Endodermal cell (in vitro differentiated cells): ENCODE data around the gene ULBP2. TPM values are rescaled to one million over a fixed set of nuclear protein-coding genes. Genes with fewer than 3 reads are reported as not detected.
"Not testable (repeated sequence)": the region's sequence is repeated elsewhere in the genome, so short reads cannot be mapped to it uniquely, and the experiment has no call there.

ENCODE experiments used
- DNase-seq: peaks from one replicate; pipeline ENCODE4 v3.0.0-alpha.2; 2017
- H3K27ac ChIP-seq: 2 replicates; pipeline ENCODE4 v1.5.1; 2013; ENCODE audit warnings: mild to moderate bottlenecking, low read depth, low read length, moderate library complexity
- H3K27me3 ChIP-seq: 2 replicates; pipeline ENCODE4 v1.6.1; 2013; ENCODE audit warnings: mild to moderate bottlenecking, low read length, moderate library complexity; ENCODE audit not compliant: insufficient read depth, control insufficient read depth, poor library complexity, severe bottlenecking
- H3K36me3 ChIP-seq: 2 replicates; pipeline ENCODE4 v1.7.0; 2013; ENCODE audit warnings: mild to moderate bottlenecking, low read length, moderate library complexity; ENCODE audit not compliant: control insufficient read depth, insufficient read depth
- H3K4me1 ChIP-seq: one replicate; pipeline ENCODE4 v1.7.0; 2013; ENCODE audit warnings: low read length; ENCODE audit not compliant: control insufficient read depth, insufficient read depth
- H3K4me3 ChIP-seq: 2 replicates; pipeline ENCODE4 v1.5.1; 2013; ENCODE audit warnings: mild to moderate bottlenecking, low read length, moderate library complexity
- H3K9ac ChIP-seq: 2 replicates; pipeline ENCODE4 v1.6.1; 2013; ENCODE audit warnings: mild to moderate bottlenecking, low read length, moderate library complexity; ENCODE audit not compliant: poor library complexity, severe bottlenecking; ENCODE audit errors: extremely low read depth
- H3K9me3 ChIP-seq: 2 replicates; pipeline ENCODE4 v1.6.1; 2013; ENCODE audit warnings: mild to moderate bottlenecking, low read length, moderate library complexity; ENCODE audit not compliant: control insufficient read depth
- H3K27ac Mint-ChIP-seq: 2 replicates; pipeline ENCODE4 v1.8.0; 2020; ENCODE audit warnings: mixed read lengths
- H3K27me3 Mint-ChIP-seq: 2 replicates; pipeline ENCODE4 v1.8.0; 2021; ENCODE audit warnings: mild to moderate bottlenecking, mixed read lengths; ENCODE audit not compliant: insufficient read depth
- H3K36me3 Mint-ChIP-seq: 2 replicates; pipeline ENCODE4 v1.8.0; 2020; ENCODE audit warnings: low read depth, mixed read lengths
- H3K4me1 Mint-ChIP-seq: 2 replicates; pipeline ENCODE4 v1.8.0; 2020; ENCODE audit warnings: mixed read lengths
- H3K4me3 Mint-ChIP-seq: 2 replicates; pipeline ENCODE4 v1.8.0; 2020; ENCODE audit warnings: mild to moderate bottlenecking, moderate library complexity, mixed read lengths
- H3K9me3 Mint-ChIP-seq: 2 replicates; pipeline ENCODE4 v1.8.0; 2020; ENCODE audit warnings: mild to moderate bottlenecking, mixed read lengths
- CTCF ChIP-seq: fragments of 200-600 bp; sonication (generic); conservative IDR thresholded peaks from 2 replicates; pipeline ENCODE4 v1.5.0; 2021; ENCODE audit warnings: antibody characterized with exemption, mild to moderate bottlenecking
- WGBS, 2 experiments: methylation state at CpG; one replicate each; pipeline versions ENCODE4 v1.1.5 to v1.1.7; 2013; ENCODE audit warnings: missing lambda C conversion rate in 2 of 2, mixed read lengths in 1 of 2; ENCODE audit not compliant: insufficient coverage in 1 of 2, insufficient read length in 1 of 2; 5-methylcytosine and 5-hydroxymethylcytosine counted together
- total RNA-seq, 2 donors: library from RNA; stranded (reverse); fragmentation: NEBNext Ultra II Directional in 1 of 2; extraction: Animal tissue kit (Norgen Biotek cat#: 25700) in 1 of 2; gene quantifications; 2 replicates in 1 of 2; 3 replicates in 1 of 2; pipeline ENCODE4 v1.2.1, GENCODE V29; 2021

Gene ULBP2
- total RNA-seq, 2 donors from 2014 or later = 0.20 TPM; not detected in 1

GRCh38 chr6:149935668-149936067, 6.1 kb upstream of the ULBP2 start:
- H3K36me3 Mint-ChIP-seq = no peaks in the 10 kb centered on the region
- peaks cover 94% of the 10 kb centered on the region for H3K27me3 Mint-ChIP-seq
- no peaks in the 10 kb centered on the region for H3K9me3 ChIP-seq
- H3K9me3 Mint-ChIP-seq = no peaks in the 10 kb centered on the region
- H3K4me1 Mint-ChIP-seq = peaks cover 3% of the 10 kb centered on the region
- no peak overlapping the region for H3K27ac Mint-ChIP-seq
- no peak overlapping the region for H3K4me3 Mint-ChIP-seq
- no peak overlapping the region for H3K27ac ChIP-seq
- peak; percentile 33 for DNase-seq
- H3K4me3 ChIP-seq = no peak overlapping the region
- TF ChIP-seq CTCF = no peak
- no peaks in the 10 kb centered on the region for H3K4me1 ChIP-seq
- no peaks in the 10 kb centered on the region for H3K36me3 ChIP-seq
- WGBS, 2 experiments = 45 to 50% methylated on average over 2 of the region's 2 CpGs
- H3K9ac ChIP-seq = no peak overlapping the region
- H3K27me3 ChIP-seq = peaks cover 100% of the 10 kb centered on the region

DNA sequence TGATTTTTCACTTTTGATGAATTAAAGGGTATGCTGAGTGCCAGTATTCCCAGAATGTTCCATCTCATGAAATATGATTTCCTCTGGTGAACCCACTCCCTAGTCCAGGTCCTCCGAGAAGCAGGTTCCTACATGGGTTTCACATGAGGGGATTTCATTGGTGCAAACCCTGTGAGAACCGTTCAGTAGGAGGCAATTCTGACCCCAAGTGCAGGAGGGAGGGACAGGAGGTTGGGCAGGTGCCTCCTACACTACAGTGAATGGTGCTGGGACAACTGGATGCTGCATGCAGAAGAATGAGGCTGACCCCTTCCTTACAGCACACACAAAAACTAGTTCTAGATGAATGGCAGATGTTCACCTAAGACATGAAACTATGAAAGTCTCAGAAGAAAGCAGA, 5.1 kb upstream of the ULBP2 start:
- Mint-ChIP-seq H3K9me3 (no peaks in the 10 kb centered on the region), H3K27me3 (peaks cover 94% of the 10 kb centered on the region), H3K27ac (no peak overlapping the region), H3K4me1 (peaks cover 3% of the 10 kb centered on the region), H3K36me3 (no peaks in the 10 kb centered on the region), H3K4me3 (no peak overlapping the region)
- no peaks in the 10 kb centered on the region for H3K4me1 ChIP-seq
- 35 to 100% methylated on average over 1 to 2 of the region's 2 CpGs for WGBS, 2 experiments
- TF ChIP-seq CTCF = no peak
- no peaks in the 10 kb centered on the region for H3K36me3 ChIP-seq
- no peaks in the 10 kb centered on the region for H3K9me3 ChIP-seq
- no peak overlapping the region for H3K27ac ChIP-seq
- H3K9ac ChIP-seq = no peak overlapping the region
- DNase-seq = peak; percentile 17
- peaks cover 100% of the 10 kb centered on the region for H3K27me3 ChIP-seq
- no peak overlapping the region for H3K4me3 ChIP-seq

- H3K27me3 Mint-ChIP-seq = peaks cover 97% of the 10 kb centered on the region
- H3K4me3 Mint-ChIP-seq = peak overlapping the region; percentile 42
- H3K9me3 Mint-ChIP-seq = not testable (repeated sequence)
Observed at GRCh38 chr6:149938013-149938570, 3.7 kb upstream of the ULBP2 start.

More at GRCh38 chr6:149938013-149938570, 3.7 kb upstream of the ULBP2 start:
- H3K4me1 ChIP-seq, H3K4me1 Mint-ChIP-seq, H3K27ac Mint-ChIP-seq, H3K4me3 ChIP-seq, DNase-seq, H3K27ac ChIP-seq, H3K36me3 ChIP-seq, H3K36me3 Mint-ChIP-seq, H3K9ac ChIP-seq, H3K9me3 ChIP-seq: not testable (repeated sequence)
- 0 to 4% methylated on average over 8 to 15 of the region's 20 CpGs for WGBS, 2 experiments
- peaks cover 100% of the 10 kb centered on the region for H3K27me3 ChIP-seq
